Stimulated activated CD4-positive, alpha-beta T cell treated with anti-CD3 and anti-CD28 coated beads, Interleukin-4, amount 100 ng/mL, for 4 hours (primary cell): ENCODE data around the gene ZNF576.
"Not testable (repeated sequence)": the region's sequence is repeated elsewhere in the genome, so short reads cannot be mapped to it uniquely, and the experiment has no call there.

Experiments
- DNase-seq, 2 experiments: peaks; one replicate each; pipeline ENCODE4 v3.0.0-alpha.2; 2020

ZNF576 gene

GRCh38 chr19:43595999-43596841 is at the start of gene ZNF576, which contains the start of gene IRGQ:
Gene ZNF576 (plus strand): TSS chr19:43596595. CDS start chr19:43597109, 514 bp downstream.
Gene IRGQ (minus strand): TSS chr19:43596134. CDS start chr19:43595338, 796 bp downstream.
- DNase-seq, result peak; percentile 100

- not testable (repeated sequence) for DNase-seq
Observed at GRCh38 chr19:43547926-43548325, 48.5 kb upstream of the ZNF576 start.

DNA sequence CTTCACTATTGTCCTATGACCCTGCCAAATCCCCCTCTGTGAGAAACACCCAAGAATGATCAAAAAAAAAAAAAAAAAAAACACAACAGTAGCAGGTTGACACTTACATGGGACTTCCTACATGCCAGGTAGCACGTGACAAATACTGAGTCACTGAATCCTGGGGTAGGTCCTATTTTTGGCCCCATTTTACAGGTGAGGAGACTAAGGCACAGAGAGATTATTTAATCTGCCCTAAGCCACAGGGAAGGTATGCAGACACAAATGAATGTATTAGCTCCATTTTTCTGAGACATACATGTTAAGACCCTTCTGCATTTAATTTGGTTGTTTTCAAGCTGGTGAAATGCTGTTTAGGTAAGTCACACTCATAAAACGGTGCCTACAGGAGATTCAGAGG is 47.7 kb upstream of the ZNF576 start:
- no peak for DNase-seq

DNA sequence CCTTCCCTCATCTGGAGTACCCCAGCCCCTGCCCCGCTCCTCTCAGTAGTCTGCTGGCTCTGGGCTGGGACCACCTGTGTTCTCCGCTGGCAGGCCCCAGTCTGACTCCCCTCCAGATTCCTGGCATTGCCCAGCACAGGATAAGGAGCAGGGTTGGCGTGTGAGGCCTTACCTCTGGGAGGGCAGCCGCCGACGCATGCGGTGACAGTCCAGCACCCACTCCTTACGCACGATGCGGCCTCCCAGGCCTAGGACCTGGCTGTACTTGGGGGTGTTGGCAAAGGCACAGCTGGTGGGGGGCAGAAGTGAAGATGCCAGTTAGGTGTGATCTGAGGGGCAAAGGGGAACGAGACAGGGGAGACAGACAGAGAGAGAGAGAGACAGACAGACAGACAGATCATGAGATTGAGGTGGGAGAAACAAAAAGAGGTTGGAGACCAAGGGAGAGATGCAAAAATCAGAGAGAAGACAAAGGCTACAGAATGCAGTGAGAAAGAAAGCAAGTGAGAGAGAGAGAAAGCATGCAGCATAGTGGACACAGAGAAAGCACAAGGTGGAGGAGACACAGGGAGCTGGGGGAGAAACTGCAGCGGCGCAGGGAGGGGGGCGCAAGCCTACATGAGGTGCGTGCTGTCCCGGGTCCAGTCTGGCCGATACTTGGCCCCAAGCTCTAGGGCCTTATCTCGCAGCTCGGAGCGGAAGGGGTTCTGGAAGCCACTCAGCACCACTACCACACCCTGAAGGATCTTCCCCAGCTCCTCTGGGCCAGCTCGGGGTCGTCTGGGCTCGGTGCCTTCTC is 44.8 kb upstream of the ZNF576 start:
- no peak for DNase-seq

DNA sequence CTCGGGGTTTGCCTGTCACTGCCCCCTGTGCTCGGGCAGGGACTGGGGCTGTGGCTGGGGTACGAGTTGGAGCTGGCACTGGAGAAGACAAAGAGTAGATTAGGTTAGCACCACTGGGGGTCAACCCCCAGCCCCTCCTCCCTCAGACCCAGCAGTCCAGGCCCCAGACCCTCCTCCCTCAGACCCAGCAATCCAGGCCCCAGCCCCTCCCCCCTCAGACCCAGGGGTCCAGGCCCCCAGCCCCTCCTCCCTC is 44.3 kb upstream of the ZNF576 start:
- DNase-seq, result no peak

DNA sequence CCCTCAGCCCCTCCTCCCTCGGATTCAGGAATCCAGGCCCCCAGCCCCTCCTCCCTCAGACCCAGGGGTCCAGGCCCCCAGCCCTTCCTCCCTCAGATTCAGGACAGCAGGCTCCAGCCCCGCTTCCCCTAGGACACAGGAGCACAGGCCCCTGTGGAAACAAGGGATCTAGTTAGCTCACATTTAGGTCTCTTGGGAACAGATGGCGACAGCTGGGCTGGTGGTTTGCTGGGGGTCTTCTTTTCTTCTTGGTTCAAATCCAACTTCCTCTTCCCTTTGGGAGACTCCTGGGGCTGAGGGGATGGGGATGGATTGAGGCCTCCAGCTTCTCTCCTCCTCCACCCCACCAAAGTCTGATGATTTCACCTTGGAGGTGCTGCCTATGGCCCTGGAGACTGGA is 43.8 kb upstream of the ZNF576 start:
- no peak for DNase-seq

DNA sequence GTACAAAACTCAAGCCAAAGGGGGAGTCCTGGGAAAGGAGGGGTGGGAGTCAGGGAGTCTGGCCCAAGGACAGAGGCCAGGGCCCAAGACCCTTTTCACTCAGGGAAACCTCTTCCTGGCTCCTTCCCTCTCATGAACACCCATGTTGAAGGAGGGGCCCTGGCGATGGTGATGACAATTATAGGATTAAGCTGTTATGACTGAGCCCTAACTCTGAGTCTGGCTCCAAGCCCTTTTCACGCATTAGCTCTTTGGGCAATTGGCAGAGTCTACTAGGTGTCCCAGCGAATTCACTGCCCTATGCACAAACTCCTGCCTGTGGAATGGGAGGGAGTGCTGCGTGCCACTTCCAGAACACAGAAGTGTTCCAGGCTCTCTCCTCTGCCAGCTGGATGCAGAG is 42.7 kb upstream of the ZNF576 start:
- DNase-seq, result no peak

DNA sequence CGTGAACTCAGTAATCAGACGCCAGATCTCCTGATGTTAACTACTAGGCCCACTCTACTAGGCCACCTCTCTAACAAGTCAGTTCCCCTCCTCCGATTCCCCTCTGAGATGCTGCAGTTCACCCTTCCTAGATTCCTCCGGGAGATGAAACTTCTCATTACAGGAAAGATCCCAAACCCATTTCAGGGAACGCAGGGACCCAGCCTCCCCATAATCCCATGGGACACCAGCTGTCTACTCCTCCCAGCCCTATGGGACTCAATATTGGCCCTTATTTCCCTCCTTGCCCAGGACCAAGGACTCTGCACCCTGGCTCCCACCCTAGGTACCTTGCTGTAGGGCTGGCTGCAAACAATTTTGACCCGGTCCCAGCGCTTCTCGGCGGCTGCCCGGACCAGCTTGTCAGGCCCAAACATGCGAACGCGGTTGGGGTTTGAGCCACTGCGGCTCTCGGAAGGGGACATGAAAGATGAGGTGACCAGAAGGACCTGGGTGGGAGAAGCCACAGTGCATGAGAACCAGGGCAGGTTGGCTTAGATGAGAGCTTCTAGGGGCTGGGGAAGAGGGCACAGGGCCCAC is 42.0 kb upstream of the ZNF576 start:
- DNase-seq, result no peak

GRCh38 chr19:43555185-43555770 is 41.1 kb upstream of the ZNF576 start:
- DNase-seq, result peak; percentile 73 to 78

- DNase-seq, result peak; percentile 12 to 34
Observed at GRCh38 chr19:43560687-43561086, 35.7 kb upstream of the ZNF576 start.

DNA sequence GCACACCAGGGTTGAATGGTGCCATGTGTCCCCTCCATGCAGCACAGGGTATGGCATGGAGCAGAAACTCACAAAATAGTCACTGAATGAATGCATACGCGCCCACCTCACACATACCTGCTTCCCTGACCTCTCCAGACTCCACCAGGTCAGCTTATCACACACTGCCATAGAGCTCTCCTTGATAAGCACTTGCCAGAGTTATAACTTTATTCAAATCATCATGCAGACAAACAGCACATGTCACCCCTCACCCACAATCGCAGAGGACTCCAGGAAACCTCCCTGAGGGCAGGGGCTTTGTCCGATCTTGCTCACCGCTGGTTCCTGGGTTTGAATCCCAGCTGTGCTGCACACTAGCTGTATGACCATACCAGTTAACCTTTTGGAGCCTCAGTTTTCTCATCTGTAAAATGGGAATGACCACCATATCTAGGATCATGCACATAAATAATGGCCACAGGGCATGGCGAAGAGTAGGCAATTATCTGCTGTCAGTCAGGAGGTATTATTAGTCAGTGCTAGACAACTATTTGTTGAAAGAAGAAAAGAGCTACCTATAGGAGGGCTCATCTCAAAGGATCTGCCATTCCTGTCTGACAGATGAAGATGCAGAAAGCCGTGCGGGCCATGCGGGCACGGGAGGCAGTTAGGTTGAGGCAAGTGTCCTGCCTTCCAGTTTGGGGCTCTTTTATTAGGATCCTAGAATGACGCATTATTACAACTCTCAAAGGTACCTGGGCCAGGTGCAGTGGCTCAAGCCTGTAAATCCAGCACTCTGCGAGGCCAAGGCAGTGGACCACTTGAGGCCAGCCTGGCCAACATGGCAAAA is 35.0 kb upstream of the ZNF576 start:
- DNase-seq, result no peak

DNA sequence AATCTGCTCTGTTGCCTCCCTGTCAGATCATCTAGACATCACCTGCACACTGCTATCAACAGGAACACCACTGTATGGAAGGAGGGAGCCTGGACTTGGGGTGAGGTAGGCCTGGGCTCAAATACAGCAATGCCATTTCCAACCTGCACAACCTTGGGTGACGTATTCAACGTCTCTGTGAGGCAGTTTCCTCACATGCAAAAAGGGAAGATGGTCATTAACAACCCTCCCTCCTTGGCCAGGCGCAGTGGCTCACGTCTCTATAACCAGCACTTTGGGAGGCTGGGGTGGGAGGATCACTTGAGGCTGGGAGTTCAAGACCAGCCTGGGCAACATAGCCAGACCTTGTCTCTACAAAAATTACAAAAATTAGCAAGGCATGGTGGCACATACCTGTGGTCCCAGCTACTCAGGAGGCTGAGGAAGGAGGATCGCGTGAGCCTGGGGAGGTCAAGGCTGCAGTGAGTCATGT is 34.1 kb upstream of the ZNF576 start:
- no peak for DNase-seq

- DNase-seq, result peak; percentile 46 to 76
Observed at GRCh38 chr19:43562698-43563241, 33.6 kb upstream of the ZNF576 start.

GRCh38 chr19:43563816-43564457 is 32.5 kb upstream of the ZNF576 start:
- no peak for DNase-seq

DNA sequence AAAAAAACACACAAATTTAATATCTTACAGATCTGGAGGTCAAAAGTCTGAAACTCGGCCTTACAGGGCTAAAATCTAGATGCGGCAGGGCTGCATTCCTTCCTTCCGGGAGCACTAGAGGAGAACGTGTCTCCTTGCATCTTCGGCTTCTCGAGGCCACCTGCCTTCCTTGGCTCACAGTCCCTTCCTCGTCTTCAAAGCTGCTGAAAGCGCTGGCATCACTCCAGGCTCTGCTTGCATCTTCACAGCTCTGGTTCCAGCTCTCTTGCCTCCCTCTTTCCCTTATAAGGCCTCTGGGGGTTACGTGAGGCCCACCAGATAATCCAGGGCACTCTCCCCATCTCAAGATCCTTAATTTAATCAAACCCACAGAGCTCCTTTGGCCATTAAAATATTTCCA is 31.6 kb upstream of the ZNF576 start:
- DNase-seq, result no peak

DNA sequence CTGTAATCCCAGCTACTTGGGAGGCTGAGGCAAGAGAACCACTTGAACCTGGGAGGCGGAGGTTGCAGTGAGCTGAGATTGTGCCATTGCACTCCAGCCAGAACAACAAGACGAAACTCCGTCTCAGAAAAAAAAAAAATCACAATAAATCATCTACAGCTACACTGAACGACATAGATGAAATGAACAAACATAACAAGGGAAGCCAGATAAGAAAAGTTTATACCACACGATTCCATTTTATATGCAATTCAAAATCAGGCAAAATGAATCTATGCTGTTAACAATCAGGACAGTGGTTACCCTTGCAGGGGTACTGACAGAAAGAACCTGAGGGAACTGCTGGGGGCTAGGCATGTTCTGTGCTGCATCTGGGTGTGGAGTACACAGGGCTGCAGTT is 26.7 kb upstream of the ZNF576 start:
- no peak for DNase-seq

GRCh38 chr19:43570174-43570791 is 26.1 kb upstream of the ZNF576 start:
- no peak for DNase-seq

DNA sequence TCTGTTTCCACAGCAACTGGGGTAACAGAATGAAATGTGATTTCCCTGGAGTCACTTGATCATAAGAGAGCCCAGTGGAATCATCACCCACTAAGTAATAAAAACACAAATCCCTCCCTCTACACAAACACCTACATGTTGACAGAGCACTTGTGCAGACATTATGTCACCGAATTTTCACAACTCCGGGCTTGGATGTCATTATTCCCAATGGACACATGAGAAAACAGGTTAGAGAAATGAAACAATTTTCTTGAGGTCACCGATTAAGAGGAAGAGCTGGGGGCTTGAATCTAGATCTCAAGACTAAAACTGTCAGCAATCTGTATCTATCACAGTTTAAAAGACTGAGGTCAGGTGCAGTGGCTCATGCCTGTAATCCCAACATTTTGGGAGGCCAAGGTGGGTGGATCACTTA is 24.2 kb upstream of the ZNF576 start:
- no peak for DNase-seq

DNA sequence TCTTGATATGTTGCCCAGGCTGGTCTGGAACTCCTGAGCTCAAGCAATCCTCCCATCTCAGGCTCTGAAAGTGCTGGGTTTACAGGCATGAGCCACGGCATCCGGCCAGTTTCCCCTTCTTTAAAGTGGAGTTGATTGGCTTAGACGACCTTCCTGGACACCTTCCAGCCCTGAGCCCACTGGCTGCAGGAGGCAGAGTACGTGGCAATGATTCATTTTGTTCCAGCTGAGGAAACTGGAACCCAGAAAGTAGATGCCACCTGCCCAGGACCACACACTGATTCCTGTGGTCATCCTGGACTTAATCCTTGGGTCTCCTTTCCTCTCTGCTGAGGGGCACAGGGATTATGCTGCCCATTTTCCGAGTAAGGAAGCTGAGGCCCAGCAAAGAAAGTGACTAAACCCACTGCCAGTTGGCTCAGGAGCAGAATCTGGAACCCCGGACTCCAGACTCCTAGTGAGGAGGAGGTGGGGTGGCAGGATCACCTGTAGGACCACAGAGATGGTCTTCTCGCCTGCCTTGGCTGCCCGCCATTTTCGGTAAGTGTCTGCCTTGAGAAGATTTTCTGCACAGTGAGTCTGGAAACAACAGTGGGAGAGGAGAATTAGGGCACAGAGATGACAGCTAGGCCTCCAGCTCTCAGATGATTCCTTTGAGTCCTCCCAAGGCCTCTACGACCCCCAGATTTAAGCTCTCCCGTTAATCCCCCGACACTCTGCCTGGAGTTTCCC is 21.8 kb upstream of the ZNF576 start:
- DNase-seq, result no peak
